Omental fat pad (tissue), 4 donors: ENCODE measurements around the gene LPP. TPM values are rescaled to one million over a fixed set of nuclear protein-coding genes. Genes with fewer than 3 reads are reported as not detected.

Experiments used
- ATAC-seq: fragments of 150-250 bp; one replicate; pipeline ENCODE4 v1.9.1; 2016; ENCODE audit warnings: mild to moderate bottlenecking, moderate library complexity; ENCODE audit not compliant: low FRiP score
- DNase-seq: peaks from one replicate; pipeline ENCODE4 v3.0.0-alpha.2; 2019; ENCODE audit warnings: low spot score
- CTCF ChIP-seq, 3 donors: fragments of 450-650 bp; IDR thresholded peaks; one replicate each; pipeline ENCODE4 v1.5.1; 2016 to 2017; ENCODE audit warnings: antibody characterized with exemption in 3 of 3, mild to moderate bottlenecking in 3 of 3, moderate library complexity in 2 of 3
- total RNA-seq, 4 donors: library from RNA; depleted of rRNA; stranded (reverse); fragments of >200 nt; gene quantifications; one replicate each; pipeline ENCODE4 v1.1.0, GENCODE V29; 2016

LPP gene
- total RNA-seq, 4 donors from 2014 or later, result 113 to 302 (median 126) TPM

- DNase-seq, result no peak
- no peak for TF ChIP-seq CTCF (IDR thresholded peaks at IDR 0.05)
- no peak for ATAC-seq
These were observed 2.5 kb upstream of the LPP start for GRCh38 chr3:188151438-188151837.

- peak; percentile 43 for ATAC-seq
- no peak for TF ChIP-seq CTCF (IDR thresholded peaks at IDR 0.05)
- peak; percentile 43 for DNase-seq
These were observed 1.1 kb upstream of the LPP start for GRCh38 chr3:188152660-188153436.

- TF ChIP-seq CTCF (IDR thresholded peaks at IDR 0.05), result peak in 1 of 3 donors; percentile 7
- DNase-seq (peak; percentile 35), ATAC-seq (peak; percentile 87)
These were observed 432 bp upstream of the LPP start for GRCh38 chr3:188153437-188154013.

GRCh38 chr3:188154809-188155574 is 1.0 kb downstream of the LPP start:
- DNase-seq (no peak), ATAC-seq (no peak)
- TF ChIP-seq CTCF (IDR thresholded peaks at IDR 0.05), result no peak

GRCh38 chr3:188156056-188156455 is 2.1 kb downstream of the LPP start:
- ATAC-seq, result no peak
- DNase-seq, result no peak
- no peak for TF ChIP-seq CTCF (IDR thresholded peaks at IDR 0.05)

- no peak for TF ChIP-seq CTCF (IDR thresholded peaks at IDR 0.05)
- ATAC-seq, result no peak
- DNase-seq, result no peak
These were observed 3.5 kb downstream of the LPP start for GRCh38 chr3:188157407-188157806.
